ENCODE data around the gene OCEL1. TPM values are rescaled to one million over a fixed set of nuclear protein-coding genes. Genes with fewer than 3 reads are reported as not detected.
A peak's percentile ranks its signal among the peaks of the same experiment; 100 is the strongest.

OCEL1 gene
- total and polyA plus RNA-seq, 10 of the 15 experiments (the other 5 are each of a cell fraction or from before 2014, with no cell fraction given): 2.8 to 18.2 (median 7.4) TPM

DNA sequence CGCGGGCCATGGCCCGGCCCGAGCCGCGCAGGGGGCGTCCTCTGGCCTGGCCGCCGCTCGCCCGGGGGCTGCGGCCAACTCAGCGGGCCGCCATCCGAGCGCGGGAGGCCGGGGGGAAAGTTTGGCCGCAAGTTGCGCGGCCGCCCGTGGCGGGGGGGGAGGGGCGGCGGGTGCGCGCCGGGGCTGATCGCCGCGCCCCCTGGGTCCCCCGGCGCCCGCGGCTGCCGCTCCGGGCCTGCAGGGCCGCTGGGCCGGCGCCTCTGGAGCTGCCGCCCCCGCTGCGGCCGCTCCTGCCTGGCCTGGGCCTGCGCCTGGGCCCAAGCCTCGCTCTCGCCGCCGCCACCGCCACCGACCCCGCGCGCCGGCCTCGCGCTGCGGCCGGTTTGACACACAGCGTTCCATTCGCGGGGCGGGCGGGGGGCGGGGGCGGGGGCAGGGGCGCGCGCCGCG lies 19.5 kb downstream of the OCEL1 start, which contains the start of gene NR2F6:
Gene NR2F6 (minus strand): TSS at position 385 of the 450 bp plus-strand sequence. CDS start 699 bp downstream, outside the sequence.
- ChIA-PET SMC1A (ENCODE audit: uncharacterized antibody, unreplicated experiment) (no interaction called here), RAD21 (ENCODE audit: unreplicated experiment) (no interaction called here), CTCF (no interaction called here), POLR2A (interaction anchor here (1.4 kb wide), 1 partner anchor 11 kb away, joined by 3 read pairs; no protein-coding TSS in a partner anchor)
- Histone ChIP-seq H2AFZ (ENCODE audit: control insufficient read depth, low read depth, low read length) (peak within 1 kb of the TSS; percentile 78), H3K9me3 (replicated peaks; ENCODE audit: control insufficient read depth, insufficient read depth, low read length) (no peaks in the 10 kb centered on the region), H3K4me1 (ENCODE audit: control insufficient read depth, insufficient read depth, low read length) (peaks cover 14% of the 10 kb centered on the region), H4K20me1 (ENCODE audit: control insufficient read depth, insufficient read depth) (no peaks in the 10 kb centered on the region), H3K27me3 (replicated peaks in 1 of 2; ENCODE audit: control insufficient read depth in 2 of 2, insufficient read depth in 2 of 2, low read length in 1 of 2) (no peaks in the 10 kb centered on the region), H3K79me2 (ENCODE audit: control insufficient read depth, insufficient read depth, low read length) (peaks cover 7% of the 10 kb centered on the region), H3K4me3 (peak within 1 kb of the TSS; percentile 70), H3K9ac (ENCODE audit: control insufficient read depth, insufficient read depth, low read length) (peak within 1 kb of the TSS; percentile 73), H3K27ac (ENCODE audit: control insufficient read depth, insufficient read depth) (peak within 1 kb of the TSS; percentile 42), H3K36me3 (ENCODE audit: control insufficient read depth in 2 of 2, insufficient read depth in 2 of 2, low read length in 1 of 2) (no peaks in the 10 kb centered on the region), H3K4me2 (ENCODE audit: control insufficient read depth, insufficient read depth) (peak within 1 kb of the TSS; percentile 81)
- in situ Hi-C loops (cut with MboI) (no loop called here), intact Hi-C loops (cut with micrococcal nuclease; ENCODE audit: unreplicated experiment) (no loop called here)
- no CpG with 5 or more reads among the region's 72 CpGs for WGBS (ENCODE audit: insufficient coverage, insufficient replicate concordance, low lambda C conversion rate, missing lambda C conversion rate)
- TF ChIP-seq EGR1 (IDR thresholded peaks at IDR 0.05; ENCODE audit: borderline replicate concordance in 1 of 2, low read depth in 2 of 2, low read length in 2 of 2) (peak in 1 of 2 experiments; percentile 40; a peak in 2 of 3 replicates), TCF3 (IDR thresholded peaks at IDR 0.05; ENCODE audit: borderline replicate concordance, insufficient read depth, low read depth, low read length) (0 out of 2 replicates have a peak, but pooled peaks have one; percentile 11), ZSCAN29 (IDR thresholded peaks at IDR 0.05) (peak; percentile 16; the same call in 1 of the 2 replicates), YY1 (IDR thresholded peaks at IDR 0.05; ENCODE audit: low read depth, low read length) (peak; percentile 14; the same call in 1 of the 2 replicates), TCF12 (IDR thresholded peaks at IDR 0.05; ENCODE audit: low read depth, low read length) (no peak), NR2C2 (IDR thresholded peaks at IDR 0.05; ENCODE audit: borderline replicate concordance, control insufficient read depth, insufficient read length, low read depth) (no peak)
- TF ChIP-seq, protein P1, sequence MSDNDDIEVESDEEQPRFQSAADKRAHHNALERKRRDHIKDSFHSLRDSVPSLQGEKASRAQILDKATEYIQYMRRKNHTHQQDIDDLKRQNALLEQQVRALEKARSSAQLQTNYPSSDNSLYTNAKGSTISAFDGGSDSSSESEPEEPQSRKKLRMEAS (IDR thresholded peaks at IDR 0.05; ENCODE audit: low read depth, low read length): no peak
- BruUV-seq (replicated peaks): no TSS peak
- ATAC-seq: no peak; the same call in 2 of the 3 replicates
- no peak for FAIRE-seq
- DNase-seq (ENCODE audit: low read depth, low spot score): no peak
